AG04449 (cell line): Measurements from ENCODE around the gene TBC1D1.

Experiments used
- CTCF ChIA-PET: fragments of 350-600 bp; formaldehyde crosslinking; extraction: SDS; loops from one replicate; lab custom pipeline; 2021; ENCODE audit warnings: antibody characterized with exemption; lab: Yijun Ruan, JAX
- POLR2A ChIA-PET: fragments of 400-600, 350-600 bp; formaldehyde crosslinking; extraction: SDS; loops from one replicate; lab custom pipeline; 2020; ENCODE audit warnings: antibody characterized with exemption, inconsistent platforms; lab: Yijun Ruan, JAX
- DNase-seq: peaks from one replicate; pipeline ENCODE4 v3.0.0-alpha.2; 2010; ENCODE audit warnings: low read depth, low spot score
- H3K4me3 ChIP-seq: 2 replicates; pipeline ENCODE4 v1.5.1; 2011; ENCODE audit warnings: low read depth, mild to moderate bottlenecking, control low read depth, low read length
- TF ChIP-seq, protein P1 (sequence below): IDR thresholded peaks from one replicate; pipeline ENCODE4 v1.5.1; 2011; ENCODE audit warnings: mild to moderate bottlenecking, moderate library complexity, low read length, control low read depth, inconsistent platforms; ENCODE audit not compliant: insufficient read depth; ENCODE audit errors: missing control alignments

Gene TBC1D1

DNA sequence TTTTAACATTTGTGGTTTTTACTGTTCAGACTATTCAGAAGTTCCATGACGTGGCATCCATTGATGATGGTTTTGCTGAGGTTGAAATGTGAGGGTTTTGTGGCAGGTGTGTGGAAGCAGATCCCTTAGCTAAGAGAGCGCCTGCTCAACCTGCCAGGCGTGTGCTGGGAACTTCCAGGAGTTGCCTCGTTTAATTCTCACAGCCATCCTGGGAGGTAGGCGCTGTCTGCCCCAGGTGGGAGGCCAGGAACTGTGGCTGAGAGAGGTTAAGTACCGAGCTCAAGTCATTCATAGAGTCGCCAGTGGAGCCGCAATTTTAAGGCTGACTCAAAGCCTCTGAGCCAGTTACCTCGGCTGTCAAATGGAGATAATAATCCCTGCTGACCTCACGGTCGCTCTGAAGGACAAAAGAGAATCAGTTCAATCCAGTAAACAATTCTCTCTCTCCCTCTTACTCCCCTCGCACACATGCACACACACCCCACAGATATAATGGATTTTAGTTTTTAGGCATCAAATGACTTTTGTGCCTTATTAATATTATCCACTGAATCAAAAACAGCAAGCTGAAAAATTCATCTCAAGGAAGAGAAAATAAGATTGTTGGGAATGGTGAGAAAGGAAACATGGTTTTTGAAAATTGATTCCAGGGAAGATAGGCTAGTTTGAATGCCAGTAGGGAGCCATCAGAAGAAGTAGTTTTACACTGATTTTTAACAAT is 240.6 kb downstream of the TBC1D1 start:
- TF ChIP-seq, protein P1, sequence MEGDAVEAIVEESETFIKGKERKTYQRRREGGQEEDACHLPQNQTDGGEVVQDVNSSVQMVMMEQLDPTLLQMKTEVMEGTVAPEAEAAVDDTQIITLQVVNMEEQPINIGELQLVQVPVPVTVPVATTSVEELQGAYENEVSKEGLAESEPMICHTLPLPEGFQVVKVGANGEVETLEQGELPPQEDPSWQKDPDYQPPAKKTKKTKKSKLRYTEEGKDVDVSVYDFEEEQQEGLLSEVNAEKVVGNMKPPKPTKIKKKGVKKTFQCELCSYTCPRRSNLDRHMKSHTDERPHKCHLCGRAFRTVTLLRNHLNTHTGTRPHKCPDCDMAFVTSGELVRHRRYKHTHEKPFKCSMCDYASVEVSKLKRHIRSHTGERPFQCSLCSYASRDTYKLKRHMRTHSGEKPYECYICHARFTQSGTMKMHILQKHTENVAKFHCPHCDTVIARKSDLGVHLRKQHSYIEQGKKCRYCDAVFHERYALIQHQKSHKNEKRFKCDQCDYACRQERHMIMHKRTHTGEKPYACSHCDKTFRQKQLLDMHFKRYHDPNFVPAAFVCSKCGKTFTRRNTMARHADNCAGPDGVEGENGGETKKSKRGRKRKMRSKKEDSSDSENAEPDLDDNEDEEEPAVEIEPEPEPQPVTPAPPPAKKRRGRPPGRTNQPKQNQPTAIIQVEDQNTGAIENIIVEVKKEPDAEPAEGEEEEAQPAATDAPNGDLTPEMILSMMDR, result no peak
- POLR2A ChIA-PET, result no interaction called here
- DNase-seq, result no peak
- CTCF ChIA-PET, result interaction anchor here (0.7 to 1.3 kb wide), 3 partner anchors 8 to 600 kb away, joined by 3 read pairs; no protein-coding TSS in a partner anchor
- no peak overlapping the region for H3K4me3 ChIP-seq

DNA sequence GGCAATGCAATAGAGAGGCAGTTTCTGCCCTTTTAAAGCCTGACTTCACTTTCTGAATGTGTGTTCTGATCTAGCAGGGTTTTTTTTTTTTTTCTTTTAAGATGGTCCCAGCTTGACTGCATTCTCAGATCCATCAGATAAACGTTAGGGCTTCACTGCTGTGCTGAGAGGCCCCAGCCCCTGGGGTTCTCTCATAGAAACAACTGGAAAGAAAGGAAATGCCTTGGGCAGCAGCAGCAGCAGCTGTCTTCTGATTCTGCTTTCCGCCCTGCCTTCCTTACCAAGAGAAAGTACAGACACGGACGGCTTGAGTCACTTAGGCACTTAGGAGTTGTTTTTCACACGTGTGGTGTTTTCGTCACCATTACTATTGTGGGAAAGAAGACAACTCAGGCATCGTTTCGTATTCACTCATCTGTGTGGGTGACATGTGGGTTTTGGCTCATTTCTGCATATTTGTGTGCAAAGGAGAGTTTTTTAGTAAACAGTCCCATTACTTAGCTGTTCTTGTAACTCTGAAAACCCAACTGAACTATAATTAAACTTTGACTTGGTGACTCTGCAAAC is 241.3 kb downstream of the TBC1D1 start:
- TF ChIP-seq, protein P1, result no peak
- DNase-seq, result peak; percentile 97
- CTCF ChIA-PET, result interaction anchor here (0.7 to 1.3 kb wide), 4 partner anchors 9 to 599 kb away, joined by 3 read pairs; no protein-coding TSS in a partner anchor
- POLR2A ChIA-PET, result interaction anchor here (0.6 to 0.9 kb wide), 2 partner anchors 49 to 53 kb away, joined by 3 read pairs; no protein-coding TSS in a partner anchor
- no peak overlapping the region for H3K4me3 ChIP-seq

DNA sequence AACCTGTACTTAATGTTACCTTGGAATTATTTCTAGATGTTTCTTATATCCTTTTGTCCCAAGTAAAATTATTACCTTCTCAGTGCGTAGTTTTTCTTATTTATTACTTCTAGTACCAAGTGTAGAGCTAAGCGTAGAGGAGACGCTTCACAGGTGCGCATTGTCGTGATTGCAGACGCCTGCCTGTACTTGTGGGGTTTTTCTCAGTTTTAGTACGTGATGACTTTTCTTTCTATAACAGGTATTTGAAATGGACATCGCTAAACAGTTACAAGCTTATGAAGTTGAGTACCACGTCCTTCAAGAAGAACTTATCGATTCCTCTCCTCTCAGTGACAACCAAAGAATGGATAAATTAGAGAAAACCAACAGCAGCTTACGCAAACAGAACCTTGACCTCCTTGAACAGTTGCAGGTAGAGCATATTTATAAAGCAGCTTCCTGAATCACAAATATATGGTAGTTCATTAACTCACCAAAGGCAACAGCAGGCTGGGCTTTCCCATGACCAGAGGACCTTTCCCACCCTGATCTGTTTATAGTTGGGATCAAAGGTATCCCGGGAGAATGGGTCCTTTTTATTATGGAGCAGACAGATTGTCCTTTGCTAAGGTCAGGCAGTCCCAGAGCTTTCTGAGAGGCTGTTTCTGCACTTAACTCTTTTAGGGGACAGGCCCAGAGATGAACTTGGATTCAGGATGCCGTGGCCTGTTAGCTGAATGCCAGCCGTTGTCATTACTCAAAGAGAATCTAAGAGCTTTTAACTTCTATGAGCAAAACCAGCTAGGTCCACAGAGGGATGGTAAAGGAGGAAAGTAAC is 242.2 kb downstream of the TBC1D1 start:
- ChIA-PET CTCF (interaction anchor here (0.9 to 1.3 kb wide), 5 partner anchors 10 to 96 kb away, joined by 3 read pairs; no protein-coding TSS in a partner anchor), POLR2A (interaction anchor here (0.6 to 0.9 kb wide), 2 partner anchors 50 to 54 kb away, joined by 3 read pairs; no protein-coding TSS in a partner anchor)

DNA sequence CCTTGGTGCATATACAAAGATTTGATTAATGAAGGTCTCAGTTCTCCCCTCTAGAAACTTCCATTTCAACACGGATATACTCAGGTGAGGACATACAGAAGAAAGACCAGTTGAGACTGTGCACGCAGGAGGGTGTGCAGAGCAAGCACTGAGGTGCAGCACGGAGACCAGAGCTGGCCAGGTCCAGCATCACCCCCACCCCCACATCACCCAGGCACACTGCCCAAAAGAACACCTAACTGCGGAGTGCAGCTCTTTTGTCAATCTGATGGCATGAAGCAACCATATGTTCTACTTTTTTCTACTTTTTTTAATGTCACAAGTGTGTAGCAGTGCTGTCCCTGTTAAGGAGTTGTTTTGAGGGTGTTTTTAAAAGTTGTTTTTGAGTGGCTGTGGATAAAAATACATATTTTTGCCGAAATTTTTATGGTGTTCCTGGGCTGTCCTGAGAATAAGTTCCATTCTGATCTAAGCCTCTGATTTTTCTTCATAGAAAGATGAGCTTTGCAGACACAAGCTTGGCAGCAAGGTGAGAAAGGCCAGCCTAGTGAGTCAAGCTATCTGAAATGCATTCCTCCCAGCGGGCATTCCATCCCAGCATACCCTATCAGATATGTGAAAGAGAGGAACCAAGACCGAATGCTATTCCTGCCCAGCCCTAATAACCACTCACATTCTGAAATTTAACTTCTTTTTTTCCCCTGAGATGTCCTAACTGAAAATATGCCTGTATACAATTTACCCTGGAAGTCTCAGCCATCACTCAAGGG is 243.0 kb downstream of the TBC1D1 start:
- ChIA-PET CTCF (interaction anchor here (0.9 to 1.1 kb wide), 2 partner anchors 9 to 24 kb away, joined by 3 read pairs; no protein-coding TSS in a partner anchor), POLR2A (no interaction called here)
- TF ChIP-seq, protein P1, result no peak
- H3K4me3 ChIP-seq, result no peak overlapping the region
- no peak for DNase-seq

More for the DNA sequence above, 242.2 kb downstream of the TBC1D1 start:
- TF ChIP-seq, protein P1, result no peak
- H3K4me3 ChIP-seq, result no peak overlapping the region
- no peak for DNase-seq

DNA sequence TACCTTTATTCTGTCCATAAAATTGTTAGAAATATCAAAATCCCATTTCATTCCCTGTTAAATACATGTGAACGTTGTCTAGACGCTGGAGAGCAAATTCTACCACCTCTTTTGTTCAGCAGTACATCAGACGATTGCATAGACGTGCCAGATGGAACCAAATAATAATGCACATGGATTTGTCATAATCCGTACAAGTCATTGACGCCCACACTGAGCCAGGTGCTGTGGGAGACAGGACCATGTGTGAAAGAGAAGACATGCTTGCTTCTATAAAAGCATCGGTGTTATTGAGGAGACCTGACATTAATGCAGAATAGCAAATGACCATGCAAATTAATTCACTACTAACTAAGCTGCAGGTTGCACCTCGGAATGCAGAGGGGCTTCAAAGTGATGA is 244.3 kb downstream of the TBC1D1 start:
- TF ChIP-seq, protein P1, result no peak
- H3K4me3 ChIP-seq, result no peak overlapping the region
- CTCF ChIA-PET, result interaction anchor here (1.1 kb wide), 1 partner anchor 9 kb away, joined by 3 read pairs; no protein-coding TSS in a partner anchor
- POLR2A ChIA-PET, result no interaction called here
- DNase-seq, result no peak
